K562 (cell line): ENCODE data around the gene AGAP1. TPM values are rescaled to one million over a fixed set of nuclear protein-coding genes. Genes with fewer than 3 reads are reported as not detected.

Experiments used
- ATAC-seq: fragments of 200-7000 bp; cut with Tn5 transposase; 3 replicates; pipeline ENCODE4 v1.9.1; 2020; ENCODE audit warnings: moderate library complexity
- BruUV-seq: library from RNA; stranded (reverse); fragments of 400-500 nt; replicated peaks from 2 replicates; lab custom pipeline; 2021; lab: Mats Ljungman, UMichigan
- CTCF ChIA-PET: fragments of 300-600 bp; formaldehyde crosslinking; extraction: SDS; loops from one replicate; lab custom pipeline; 2021; ENCODE audit warnings: low intra/inter-chr PET ratio; lab: Yijun Ruan, JAX
- POLR2A ChIA-PET: fragments of 300-600, 350-650 bp; sonication (Branson Sonifier 250); formaldehyde crosslinking; extraction: SDS; loops from one replicate; lab custom pipeline; 2021; ENCODE audit warnings: antibody characterized with exemption, inconsistent platforms; lab: Yijun Ruan, JAX
- DNase-seq, 4 experiments: peaks; one replicate each; pipeline versions ENCODE4 v3.0.0 to v3.0.0-alpha.2; 2011 to 2018; ENCODE audit warnings: low spot score in 3 of 4, mixed read lengths in 3 of 4; ENCODE audit errors: extremely low read depth in 1 of 4
- FAIRE-seq: peaks from 2 replicates; lab custom pipeline; 2011; peaks lifted over from hg19 to GRCh38; lab: Jason Lieb, UNC
- H2AFZ ChIP-seq: 2 replicates; pipeline ENCODE4 v1.6.0; 2011; ENCODE audit warnings: low read depth, low read length, control low read depth, inconsistent platforms
- H3K27ac ChIP-seq: fragments of 200-600 bp; 3 replicates; pipeline ENCODE4 v1.8.0; 2011; ENCODE audit warnings: low read depth, mild to moderate bottlenecking, control low read depth, inconsistent platforms, low read length, moderate library complexity, mixed read lengths; ENCODE audit errors: extremely low read depth
- H3K27me3 ChIP-seq, 2 experiments: fragments of 300-600 bp in 1 of 2; 2 replicates in 1 of 2; 3 replicates in 1 of 2; pipeline versions ENCODE4 v1.6.0 to v1.8.0; 2011; ENCODE audit warnings: inconsistent platforms in 2 of 2, low read length in 2 of 2, mild to moderate bottlenecking in 1 of 2, mixed read lengths in 1 of 2, moderate library complexity in 1 of 2; ENCODE audit not compliant: control insufficient read depth in 2 of 2, insufficient read depth in 2 of 2
- H3K36me3 ChIP-seq: fragments of 300-600 bp; 3 replicates; pipeline ENCODE4 v1.8.0; 2011; ENCODE audit warnings: mild to moderate bottlenecking, low read length, inconsistent platforms; ENCODE audit not compliant: control insufficient read depth, insufficient read depth
- H3K4me1 ChIP-seq, 2 experiments: fragments of 200-600 bp in 1 of 2; replicated peaks in 1 of 2; 2 replicates in 1 of 2; 3 replicates in 1 of 2; pipeline versions ENCODE4 v1.5.1 to v1.8.0; 2011; ENCODE audit warnings: inconsistent platforms in 2 of 2, low read length in 2 of 2, mild to moderate bottlenecking in 1 of 2, mixed read lengths in 1 of 2, moderate library complexity in 1 of 2; ENCODE audit not compliant: control insufficient read depth in 2 of 2, insufficient read depth in 2 of 2
- H3K4me2 ChIP-seq: 2 replicates; pipeline ENCODE4 v1.6.1; 2011; ENCODE audit warnings: low read length, control low read depth, inconsistent platforms, mixed read lengths; ENCODE audit not compliant: insufficient read depth
- H3K4me3 ChIP-seq: fragments of 200-600 bp; sonication (generic), shearing (Covaris generic); 2 replicates; pipeline ENCODE4 v1.5.1; 2016; ENCODE audit warnings: control low read depth, inconsistent platforms
- H3K79me2 ChIP-seq: fragments of 200-600 bp; 3 replicates; pipeline ENCODE4 v1.8.0; 2011; ENCODE audit warnings: low read length, inconsistent platforms; ENCODE audit not compliant: control insufficient read depth, insufficient read depth
- H3K9ac ChIP-seq, 2 experiments: 2 replicates each; pipeline versions ENCODE4 v1.6.0 to v1.6.1; 2011; ENCODE audit warnings: low read depth in 2 of 2, low read length in 2 of 2, control low read depth in 1 of 2, inconsistent platforms in 1 of 2, mild to moderate bottlenecking in 1 of 2, mixed read lengths in 1 of 2; ENCODE audit not compliant: insufficient read depth in 1 of 2
- H3K9me1 ChIP-seq: one replicate; pipeline ENCODE4 v1.6.0; 2011; ENCODE audit warnings: inconsistent platforms, mild to moderate bottlenecking, low read length, moderate library complexity; ENCODE audit not compliant: control insufficient read depth, insufficient read depth
- H3K9me3 ChIP-seq: replicated peaks from 2 replicates; pipeline ENCODE4 v1.5.1; 2011; ENCODE audit warnings: low read depth, low read length, inconsistent platforms; ENCODE audit not compliant: control insufficient read depth, insufficient read depth
- H4K20me1 ChIP-seq: replicated peaks from 2 replicates; pipeline ENCODE4 v1.6.1; 2011; ENCODE audit warnings: low read length, inconsistent platforms, mixed read lengths; ENCODE audit not compliant: control insufficient read depth, insufficient read depth
- EHMT2 ChIP-seq: fragments of 450-650 bp; IDR thresholded peaks from 2 replicates; pipeline ENCODE4 v1.6.1; 2018; ENCODE audit warnings: antibody characterized with exemption
- ELF2 ChIP-seq: fragments of 250-450 bp; sonication (Bioruptor Pico); IDR thresholded peaks from 2 replicates; pipeline ENCODE4 v1.5.0; 2021; ENCODE audit warnings: mild to moderate bottlenecking
- MAX ChIP-seq: sonication (generic); formaldehyde crosslinking; IDR thresholded peaks from 2 replicates; pipeline ENCODE4 v1.9.0; 2022; ENCODE audit warnings: mild to moderate bottlenecking, missing genetic modification reagents
- PHF8 ChIP-seq: fragments of 200-600 bp; sonication (generic); IDR thresholded peaks from 2 replicates; pipeline ENCODE4 v1.6.1; 2012; ENCODE audit warnings: mixed run types, mild to moderate bottlenecking, inconsistent platforms, low read length, moderate library complexity, borderline replicate concordance
- RB1 ChIP-seq: fragments of 450-650 bp; IDR thresholded peaks from 2 replicates; pipeline ENCODE4 v1.6.1; 2017; ENCODE audit warnings: low read depth, mild to moderate bottlenecking
- SREBF1 ChIP-seq: fragments of 150-350 bp; IDR thresholded peaks from 2 replicates; pipeline ENCODE4 v1.6.1; 2014; ENCODE audit warnings: antibody characterized with exemption, low read depth, low read length, borderline replicate concordance
- TCFL5 ChIP-seq: fragments of 250-450 bp; sonication (Bioruptor Pico); conservative IDR thresholded peaks from 2 replicates; pipeline ENCODE4 v1.6.1; 2021; ENCODE audit warnings: mild to moderate bottlenecking, moderate library complexity, matching md5 sums
- ZBTB34 ChIP-seq: fragments of 250-450 bp; sonication (Bioruptor Pico); IDR thresholded peaks from 2 replicates; pipeline ENCODE4 v1.8.0; 2021; ENCODE audit warnings: mild to moderate bottlenecking, moderate library complexity
- ZBTB5 ChIP-seq: fragments of 450-650 bp; IDR thresholded peaks from 2 replicates; pipeline ENCODE4 v1.6.1; 2017; ENCODE audit warnings: antibody characterized with exemption
- ZFPM2 ChIP-seq: fragments of 250-450 bp; sonication (Bioruptor Pico); IDR thresholded peaks from 2 replicates; pipeline ENCODE4 v1.5.1; 2022; ENCODE audit warnings: mild to moderate bottlenecking
- ZNF134 ChIP-seq: fragments of 250-450 bp; sonication (Bioruptor Pico); conservative IDR thresholded peaks from 2 replicates; pipeline ENCODE4 v1.4.0; 2020
- ZNF282 ChIP-seq: sonication (generic); formaldehyde crosslinking; IDR thresholded peaks from 2 replicates; pipeline ENCODE4 v1.8.1; 2023; ENCODE audit warnings: missing genetic modification reagents
- ZNF431 ChIP-seq: sonication (generic); formaldehyde crosslinking; IDR thresholded peaks from 2 replicates; pipeline ENCODE4 v1.8.0; 2022; ENCODE audit warnings: mild to moderate bottlenecking, missing genetic modification reagents
- ZNF668 ChIP-seq: fragments of 250-450 bp; sonication (Bioruptor Pico); IDR thresholded peaks from 2 replicates; pipeline ENCODE4 v1.8.0; 2022; ENCODE audit warnings: mild to moderate bottlenecking, inconsistent platforms
- ZNF785 ChIP-seq: fragments of 250-450 bp; sonication (Bioruptor Pico); IDR thresholded peaks from 2 replicates; pipeline ENCODE4 v1.4.0; 2020; ENCODE audit warnings: mild to moderate bottlenecking
- WGBS: fragments of 100-300 bp; shearing (Covaris generic); methylation state at CpG from one replicate; pipeline ENCODE4 v1.1.6; 2016; ENCODE audit warnings: low coverage, mixed read lengths; ENCODE audit not compliant: insufficient coverage; ENCODE audit errors: missing lambda C conversion rate; 5-methylcytosine and 5-hydroxymethylcytosine counted together
- in situ Hi-C: fragments of 300-500 bp; cut with MboI; formaldehyde crosslinking; loops from 4 replicates; pipeline ENCODE4 v1.15.0; 2018; ENCODE audit warnings: inconsistent platforms, mixed read lengths
- intact Hi-C: fragments of 100-400 bp; cut with micrococcal nuclease; formaldehyde crosslinking; loops from 2 replicates; pipeline ENCODE4 v1.14.2; 2022
- polyA plus RNA-seq, 8 experiments: library from polyadenylated mRNA; depleted of rRNA in 4 of 8; stranded (reverse) in 5 of 8; unstranded in 3 of 8; fragments of >200 nt; fragmentation: Nextera tagmentation in 2 of 8; fragmentation: Illumina TruSeq in 1 of 8; extraction: Ambion mirVana in 2 of 8; extraction: Trizol in 1 of 8; gene quantifications; 2 replicates each; pipeline versions ENCODE4 v1.2.1 to v1.2.3, GENCODE V29; 2011 to 2014; ENCODE audit warnings: inconsistent platforms in 1 of 8, missing spikeins in 1 of 8
- total RNA-seq, 7 experiments: library from RNA; depleted of rRNA in 6 of 7; stranded (reverse); fragments of >200 nt in 6 of 7; fragmentation: Illumina TruSeq in 2 of 7; extraction: Trizol in 2 of 7; gene quantifications; 2 replicates each; pipeline versions ENCODE4 v1.2.1 to v1.2.3, GENCODE V29; 2011 to 2021; ENCODE audit warnings: low replicate concordance in 1 of 7

Gene AGAP1
- total and polyA plus RNA-seq, 9 of the 15 experiments (the other 6 are each of a cell fraction or from before 2014, with no cell fraction given) = 1.3 to 24.0 (median 10.6) TPM

GRCh38 chr2:235937526-235937925 lies 443.7 kb downstream of the AGAP1 start (continued):
- no peak for TF ChIP-seq ZFPM2 (CRISPR knock-in tag)
- no peak for TF ChIP-seq ZNF282 (CRISPR knock-in tag)
- TF ChIP-seq ZNF431 (CRISPR knock-in tag) = no peak
- TF ChIP-seq ELF2 (CRISPR knock-in tag) = no peak

- no peak for TF ChIP-seq ZNF668 (CRISPR knock-in tag)
- TF ChIP-seq ZNF785 (CRISPR knock-in tag) = no peak
- TF ChIP-seq MAX (CRISPR knock-in tag) = no peak
- no peak for TF ChIP-seq RB1
- no peak for TF ChIP-seq SREBF1
- TF ChIP-seq ZBTB5 = no peak
- no peak for TF ChIP-seq ZNF134 (CRISPR knock-in tag)
- no peak for TF ChIP-seq TCFL5 (CRISPR knock-in tag)
- no peak for TF ChIP-seq EHMT2
- TF ChIP-seq ZBTB34 (CRISPR knock-in tag) = no peak
- no peak for TF ChIP-seq PHF8
- 97% methylated on average over 10 of the region's 12 CpGs for WGBS
Measured at GRCh38 chr2:235937936-235938335, 444.1 kb downstream of the AGAP1 start.

More at GRCh38 chr2:235937936-235938335, 444.1 kb downstream of the AGAP1 start:
- H4K20me1 ChIP-seq = peaks cover 11% of the 10 kb centered on the region; the same call in 1 of the 2 replicates
- H3K9me1 ChIP-seq = no peaks in the 10 kb centered on the region
- no peaks in the 10 kb centered on the region for H3K27me3 ChIP-seq
- peaks cover 0 to 9% of the 10 kb centered on the region in 2 experiments; a peak in 3 of 5 replicates for H3K4me1 ChIP-seq
- DNase-seq (no peak), ATAC-seq (no peak), FAIRE-seq (no peak)
- in situ Hi-C loops (no loop called here), intact Hi-C loops (no loop called here)
- no TSS peak for BruUV-seq
- no peaks in the 10 kb centered on the region for H3K79me2 ChIP-seq
- H3K9me3 ChIP-seq = 0 out of 2 replicates have a peak, but pooled peaks cover 4% of the 10 kb centered on the region
- no peak overlapping the region for H3K27ac ChIP-seq
- no peak overlapping the region for H3K4me3 ChIP-seq
- no peak overlapping the region for H2AFZ ChIP-seq
- ChIA-PET CTCF (no interaction called here), POLR2A (no interaction called here)
- H3K9ac ChIP-seq = no peak overlapping the region
- H3K4me2 ChIP-seq = no peak overlapping the region
- H3K36me3 ChIP-seq = no peaks in the 10 kb centered on the region; the same call in 2 of the 3 replicates
